Muscle of arm (tissue), 12 donors: ENCODE results near the gene TMED10. TPM values are rescaled to one million over a fixed set of nuclear protein-coding genes. Genes with fewer than 3 reads are reported as not detected.
A peak's percentile ranks its signal among the peaks of the same experiment; 100 is the strongest.
"Not testable (repeated sequence)": the region's sequence is repeated elsewhere in the genome, so short reads cannot be mapped to it uniquely, and the experiment has no call there.

Experiments
- DNase-seq: peaks from one replicate; pipeline ENCODE4 v3.0.0-alpha.2; 2013
- polyA plus RNA-seq, 12 donors: library from polyadenylated mRNA; unstranded; fragments of 120-200 nt; gene quantifications; one replicate each; pipeline ENCODE4 v1.2.1, GENCODE V29; 2013; ENCODE audit not compliant: insufficient read length in 12 of 12

TMED10 gene
- polyA plus RNA-seq, 12 donors, result 129 to 182 (median 151) TPM; not detected in 1

DNA sequence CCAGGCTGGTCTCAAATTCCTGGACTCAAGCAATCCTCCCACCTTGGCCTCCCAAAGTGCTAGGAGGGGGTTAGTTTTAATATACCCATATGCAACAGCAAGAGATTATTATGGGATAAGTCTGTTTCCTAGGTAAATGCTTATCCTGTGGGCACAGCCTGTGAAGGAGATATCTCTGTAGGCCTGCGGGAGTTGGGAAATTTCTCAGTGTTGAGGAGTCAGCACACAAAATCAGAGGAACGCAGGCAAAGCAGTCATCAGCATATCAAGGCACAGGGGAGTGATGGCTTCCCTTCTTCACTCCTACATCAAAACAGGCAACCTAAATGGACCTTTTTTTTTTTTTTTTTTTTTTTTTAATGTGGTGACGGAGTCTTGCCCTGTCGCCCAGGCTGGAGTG is 20.9 kb upstream of the TMED10 start:
- no peak for DNase-seq

DNA sequence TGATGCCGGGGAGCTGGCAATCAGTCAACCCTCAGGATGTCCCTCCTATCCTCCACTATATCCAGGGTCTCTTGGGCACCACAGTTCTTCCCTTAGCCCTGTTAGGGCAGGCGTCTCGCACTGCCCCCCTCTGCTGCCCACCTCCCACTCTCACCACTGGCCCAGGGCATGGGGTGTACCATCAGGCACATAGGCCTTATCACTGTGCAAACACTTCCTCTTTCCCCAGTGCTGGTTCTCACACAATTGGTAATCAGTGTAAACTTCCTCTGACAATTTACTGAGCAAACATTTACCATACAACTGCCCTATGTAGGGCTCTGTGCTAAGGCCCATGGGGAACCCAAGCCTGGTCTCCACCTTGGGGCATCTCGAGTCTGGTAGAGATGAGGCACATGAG is 20.1 kb upstream of the TMED10 start:
- no peak for DNase-seq

DNA sequence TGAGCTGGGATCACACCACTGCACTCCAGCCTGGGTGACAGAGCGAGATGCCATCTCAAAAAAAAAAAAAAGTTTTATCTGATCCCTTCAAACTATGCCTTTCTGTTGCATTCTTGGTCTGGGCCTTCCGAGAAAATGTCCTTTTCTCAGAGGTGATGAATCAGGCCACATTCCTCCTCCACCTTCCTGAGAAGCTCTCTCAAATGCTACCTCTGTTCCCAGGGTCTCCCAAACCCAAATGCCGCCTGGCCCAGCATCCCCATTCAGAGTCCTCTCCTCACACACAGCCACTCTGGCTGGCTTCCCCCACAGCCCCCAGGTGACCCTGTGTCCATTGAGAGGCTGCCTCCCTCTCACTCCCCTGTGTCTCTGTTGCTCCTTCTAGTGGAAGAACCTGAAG is 19.7 kb upstream of the TMED10 start:
- DNase-seq, result no peak

DNA sequence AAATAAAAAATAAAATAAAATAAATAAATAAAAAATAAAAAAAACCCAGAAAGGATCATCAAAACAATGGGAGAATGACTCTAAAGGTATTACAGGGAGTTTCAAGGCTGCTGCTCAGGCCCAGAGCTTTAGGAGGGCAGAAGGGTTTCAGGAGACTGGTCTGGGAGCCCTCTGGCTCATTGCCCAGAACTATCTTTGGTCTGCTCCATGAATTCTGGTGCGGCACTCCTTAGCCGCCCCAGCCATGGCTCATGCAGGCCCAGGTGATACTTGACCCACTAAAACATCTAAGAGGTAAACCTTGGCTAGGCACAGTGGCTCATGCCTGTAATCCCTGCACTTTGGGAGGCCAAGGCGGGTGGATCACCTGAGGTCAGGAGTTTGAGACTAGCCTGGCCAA is 14.7 kb upstream of the TMED10 start:
- no peak for DNase-seq

DNA sequence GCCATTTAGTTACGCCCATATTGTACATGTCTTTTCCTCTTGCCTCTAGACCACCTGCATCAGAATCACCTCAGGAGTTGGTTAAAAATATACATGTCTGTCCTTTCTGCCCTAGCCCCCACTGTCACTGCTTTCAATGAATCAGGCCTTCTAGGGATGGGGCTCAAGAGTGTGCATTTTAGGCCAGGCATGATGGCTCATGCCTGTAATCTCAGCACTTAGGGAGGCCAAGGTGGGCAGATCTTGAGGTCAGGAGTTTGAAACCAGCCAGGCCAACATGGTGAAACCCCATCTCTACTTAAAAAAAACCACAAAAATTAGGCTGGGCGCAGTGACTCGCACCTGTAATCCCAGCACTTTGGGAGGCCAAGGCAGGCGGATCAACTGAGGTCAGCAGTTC is 13.6 kb upstream of the TMED10 start:
- no peak for DNase-seq

DNA sequence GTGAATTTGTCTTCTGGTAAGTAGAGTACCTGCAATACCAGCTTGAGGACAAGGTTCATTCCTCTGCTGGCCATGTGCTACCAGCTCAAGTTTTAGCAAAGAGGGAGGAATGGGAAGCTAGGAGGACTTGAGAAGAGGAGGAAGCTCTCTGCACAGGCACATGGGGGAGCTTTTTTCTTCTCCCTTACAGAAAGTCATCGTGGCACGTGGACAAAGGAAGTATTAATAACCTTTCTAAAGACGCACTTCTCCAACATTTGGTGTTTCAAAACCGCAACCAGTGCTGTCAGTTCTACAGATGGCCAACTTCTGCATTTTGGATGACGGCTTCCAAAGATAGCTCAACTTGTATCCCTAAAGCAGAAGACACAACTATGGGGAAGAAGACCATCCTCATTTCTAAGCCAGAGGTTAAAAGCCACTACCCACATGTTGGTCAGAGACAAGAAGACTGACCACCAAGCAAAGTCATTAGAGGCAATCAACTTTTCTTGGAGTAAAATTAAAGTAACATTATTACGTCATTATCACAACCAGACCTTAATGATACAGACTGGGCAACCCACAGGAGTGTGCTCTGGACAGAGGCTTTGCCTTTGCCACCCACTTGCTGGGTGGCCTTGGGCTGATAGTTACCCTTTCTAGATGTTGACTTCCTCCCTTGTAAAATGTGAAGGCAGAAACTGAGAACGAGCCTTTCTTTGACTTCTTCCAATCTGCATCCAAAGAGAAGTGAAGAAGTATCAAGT is 12.3 kb upstream of the TMED10 start:
- DNase-seq, result peak; percentile 21

DNA sequence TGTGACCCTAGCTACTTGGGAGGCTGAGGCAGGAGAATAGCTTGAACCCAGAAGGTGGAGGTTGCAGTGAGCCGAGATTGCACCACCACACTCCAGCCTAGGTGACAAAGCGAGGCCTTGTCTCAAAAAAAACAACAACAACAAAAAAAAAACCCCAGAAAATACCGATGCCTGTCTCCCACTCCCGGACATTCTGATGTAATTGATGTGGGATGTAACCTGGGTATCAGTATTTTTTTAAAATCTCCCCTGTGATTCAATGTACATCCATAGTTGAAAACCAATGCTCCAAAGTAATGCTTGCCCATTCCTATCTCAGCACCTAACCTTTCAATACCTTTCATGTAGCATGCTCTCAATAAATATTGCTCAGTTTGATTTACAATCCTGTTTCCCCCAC is 11.7 kb upstream of the TMED10 start:
- no peak for DNase-seq

DNA sequence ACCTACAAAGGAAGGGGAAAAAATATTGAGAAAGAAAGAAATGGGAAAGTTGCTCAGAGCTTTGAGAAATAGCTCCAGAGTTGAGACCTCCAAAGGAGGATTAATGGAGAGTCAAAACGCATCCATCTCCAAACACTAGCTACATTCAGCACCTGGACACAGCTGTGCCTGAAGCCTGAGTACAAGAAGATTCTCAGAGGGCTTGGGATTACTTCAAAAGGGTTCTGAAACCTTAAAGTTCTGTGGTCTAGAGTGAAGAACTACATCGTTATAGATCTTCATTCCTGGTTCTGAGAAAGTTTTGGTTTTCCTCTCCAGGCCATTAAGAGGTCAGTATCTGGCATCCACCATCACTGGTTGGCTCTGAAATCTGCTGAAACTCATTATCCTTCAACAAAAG is 10.5 kb upstream of the TMED10 start:
- no peak for DNase-seq

DNA sequence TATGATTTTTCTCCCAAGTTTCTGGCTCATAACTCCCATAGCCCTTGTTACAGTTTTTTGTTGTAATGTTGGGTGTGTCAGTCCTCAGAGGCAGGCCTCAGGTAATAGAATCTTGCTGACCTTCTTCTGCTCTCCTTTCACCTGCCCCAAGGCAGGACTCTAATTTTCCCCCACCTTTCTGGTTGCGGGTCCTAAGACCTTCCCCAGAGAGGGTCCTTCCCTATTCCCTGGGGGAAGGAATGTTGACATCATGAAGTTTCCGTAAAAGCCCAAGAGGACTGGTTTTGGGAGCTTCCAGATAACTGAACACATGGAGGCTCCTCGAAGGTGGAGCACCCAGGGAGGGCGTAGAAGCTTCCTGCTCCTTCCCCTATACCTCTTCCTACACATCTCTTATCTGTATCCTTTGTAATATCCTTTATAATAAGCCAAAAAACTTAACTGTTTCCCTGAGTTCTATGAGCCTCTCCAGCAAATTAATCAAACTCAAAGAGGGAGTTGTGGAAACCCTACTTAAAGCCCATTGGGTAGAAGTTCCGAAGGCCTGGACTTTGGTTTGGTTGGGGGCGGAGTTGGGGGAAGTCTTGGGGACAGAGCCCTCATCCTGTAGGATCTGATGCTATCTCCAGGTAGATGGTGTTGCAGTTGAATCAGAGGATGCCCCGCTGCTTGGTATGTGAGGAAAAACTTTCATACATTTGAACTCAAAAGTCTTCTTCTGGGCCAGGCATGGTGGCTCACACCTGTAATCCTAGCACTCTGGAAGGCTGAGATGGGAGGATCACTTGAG is 9.0 kb upstream of the TMED10 start:
- no peak for DNase-seq

DNA sequence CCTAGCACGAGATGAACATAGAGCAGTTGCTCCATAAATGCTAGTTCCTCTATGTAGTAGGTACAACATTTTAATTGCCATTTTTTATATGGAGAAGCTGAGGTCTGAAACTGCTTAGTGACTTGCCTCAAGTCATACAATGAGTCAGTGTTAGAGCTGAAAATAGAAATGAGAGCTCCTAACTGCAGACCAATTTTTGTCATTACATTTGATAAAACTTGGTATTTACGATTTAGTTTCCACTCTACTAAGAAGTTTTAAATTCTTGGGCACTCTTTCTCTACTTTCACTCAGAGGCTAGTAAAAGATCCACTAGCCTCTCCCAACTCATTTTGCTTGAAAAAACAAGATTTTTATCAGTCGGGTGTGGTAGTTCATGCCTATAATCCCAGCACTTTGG is 8.1 kb upstream of the TMED10 start:
- no peak for DNase-seq

DNA sequence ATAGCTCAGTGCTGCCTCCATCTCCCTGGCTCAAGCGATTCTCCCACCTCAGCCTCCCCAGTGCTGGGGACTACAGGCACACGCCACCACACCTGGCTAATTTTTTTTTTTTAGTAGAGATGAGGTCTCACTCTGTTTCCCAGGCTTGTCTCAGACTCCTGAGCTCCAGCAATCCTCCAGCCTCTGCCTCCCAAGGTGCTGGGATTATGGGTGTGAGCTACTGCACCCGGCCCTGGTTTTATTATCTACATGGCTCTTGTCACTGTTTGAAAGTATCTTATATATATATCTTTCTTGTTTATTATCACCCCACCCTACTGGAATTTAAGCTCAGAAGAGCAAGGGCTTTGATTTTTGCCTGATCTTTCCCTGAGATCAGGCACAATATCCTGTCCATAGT is 7.6 kb upstream of the TMED10 start:
- no peak for DNase-seq

DNA sequence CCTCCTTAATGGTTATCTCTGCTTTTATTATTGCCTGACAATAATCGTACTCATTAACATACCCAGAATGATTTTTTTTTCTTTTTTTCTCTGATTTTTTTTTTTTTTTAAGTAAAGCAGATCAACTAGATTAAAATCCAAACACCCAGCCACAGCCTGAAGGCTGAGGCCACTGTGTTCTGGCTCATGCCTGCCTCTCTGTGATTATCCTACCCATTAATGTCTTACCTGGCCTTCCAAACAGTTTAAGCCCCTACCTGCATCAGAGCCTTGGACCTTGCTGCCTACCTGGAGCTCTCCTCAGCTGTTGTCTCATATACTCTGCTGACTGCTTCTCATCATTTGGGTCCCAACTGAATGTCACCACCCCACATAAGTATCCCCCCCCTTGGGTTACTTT is 6.8 kb upstream of the TMED10 start:
- DNase-seq, result no peak

DNA sequence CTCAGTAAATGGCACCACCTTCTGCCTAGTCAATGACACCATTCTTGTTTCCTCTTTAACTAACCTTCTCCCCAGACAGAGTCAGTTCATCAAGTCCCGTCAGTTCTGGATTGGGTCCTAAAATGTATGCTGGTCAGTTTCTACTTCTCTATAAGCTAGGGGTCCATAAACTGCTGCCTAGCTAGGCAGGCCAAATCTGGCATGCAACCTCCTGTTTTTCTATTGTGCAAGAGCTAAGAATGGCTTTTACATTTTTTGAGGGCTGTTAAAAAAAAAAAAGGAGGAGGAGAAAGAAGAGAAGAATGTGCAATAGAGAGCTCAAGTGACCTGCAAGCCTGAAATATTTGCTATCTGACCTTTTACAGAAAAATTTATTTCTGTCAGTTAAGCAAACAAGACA is 6.4 kb upstream of the TMED10 start:
- no peak for DNase-seq

DNA sequence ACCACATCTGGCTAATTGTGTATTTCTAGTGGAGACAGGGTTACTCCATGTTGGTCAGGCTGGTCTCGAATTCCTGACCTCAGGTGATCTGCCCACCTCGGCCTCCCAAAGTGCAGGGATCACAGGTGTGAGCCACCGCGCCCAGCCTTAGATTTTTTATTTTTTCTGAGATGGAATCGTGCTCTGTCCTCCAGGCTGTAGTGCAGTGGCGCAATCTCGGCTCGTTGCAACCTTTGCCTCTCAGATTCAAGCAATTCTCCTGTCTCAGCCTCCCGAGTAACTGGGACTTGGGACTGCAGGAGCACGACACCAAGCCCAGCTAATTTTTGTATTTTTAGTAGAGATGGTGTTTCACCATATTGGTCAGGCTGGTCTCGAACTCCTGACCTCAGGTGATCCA is 5.8 kb upstream of the TMED10 start:
- not testable (repeated sequence) for DNase-seq

DNA sequence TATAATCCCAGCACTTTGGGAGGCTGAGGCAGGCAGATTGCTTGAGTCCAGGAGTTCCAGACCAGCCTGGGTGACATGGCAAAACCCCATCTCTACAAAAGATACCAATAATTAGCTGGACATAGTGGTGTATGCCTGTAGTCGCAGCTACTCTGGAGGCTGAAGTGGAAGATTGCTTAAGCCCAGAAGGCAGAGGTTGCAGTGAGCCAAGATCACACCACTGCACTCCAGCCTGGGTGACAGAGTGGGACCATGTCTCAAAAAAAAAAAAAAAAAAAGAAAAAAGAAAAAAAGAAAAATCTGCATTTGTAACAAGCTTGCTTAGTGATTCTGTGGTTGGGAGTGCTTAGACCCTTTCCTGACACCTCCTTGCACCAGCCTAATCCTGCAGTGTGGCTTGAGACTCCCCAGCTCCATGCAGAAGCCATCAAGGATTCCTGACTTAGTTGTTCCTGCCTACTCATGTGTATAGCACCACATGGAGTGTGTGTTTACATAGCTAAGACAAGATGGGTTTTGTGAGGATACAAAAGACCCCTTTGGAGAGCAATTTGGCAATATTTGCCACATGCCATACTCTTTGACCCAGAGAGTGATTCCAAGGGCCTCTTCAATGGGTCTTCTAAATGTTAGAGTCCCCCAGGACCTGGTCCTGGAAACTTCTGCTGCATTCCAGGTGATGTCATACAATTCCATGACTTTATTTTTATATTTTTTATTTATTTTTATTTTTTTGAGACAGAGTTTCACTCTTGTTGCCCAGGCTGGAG is 5.1 kb upstream of the TMED10 start:
- DNase-seq, result no peak

DNA sequence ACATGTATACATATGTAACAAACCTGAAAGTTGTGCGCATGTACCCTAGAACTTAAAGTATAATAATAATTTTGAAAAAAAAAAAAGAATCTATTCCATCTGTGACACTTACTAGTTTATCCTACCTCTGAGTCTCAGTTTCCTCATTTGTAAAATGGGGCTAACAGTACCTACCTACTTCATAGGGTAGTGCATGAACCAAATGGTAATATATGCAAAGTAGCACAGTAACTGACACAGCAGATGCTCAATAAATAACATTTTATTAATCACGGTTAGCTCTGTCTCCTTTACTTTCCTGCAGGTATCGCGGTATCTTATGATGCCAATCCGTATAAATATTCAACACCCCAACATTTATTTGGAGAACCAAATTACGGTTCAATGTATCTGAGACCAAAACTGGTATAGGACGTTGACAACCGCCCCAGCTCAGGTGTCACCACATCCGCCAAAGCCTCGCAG is 703 bp downstream of the TMED10 start:
- DNase-seq, result no peak

DNA sequence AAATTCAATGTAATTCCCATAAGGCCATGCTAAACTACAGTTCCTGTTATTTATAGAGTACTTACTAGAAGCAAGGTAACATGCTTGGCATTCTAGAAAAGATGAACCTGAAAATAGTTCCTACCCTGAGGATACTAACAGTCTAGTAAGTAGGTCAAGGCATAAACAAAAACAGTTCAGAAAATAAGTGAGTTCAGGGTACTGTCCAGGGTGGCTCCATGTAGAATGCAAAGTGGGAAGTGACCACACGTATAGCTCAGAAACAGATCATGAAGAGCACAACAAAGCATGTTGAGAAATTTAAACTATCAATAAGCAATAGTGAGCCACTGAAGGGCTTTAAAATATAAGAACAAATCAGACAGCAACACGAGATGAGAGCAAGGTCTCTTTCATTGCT is 2.3 kb downstream of the TMED10 start:
- DNase-seq, result no peak

DNA sequence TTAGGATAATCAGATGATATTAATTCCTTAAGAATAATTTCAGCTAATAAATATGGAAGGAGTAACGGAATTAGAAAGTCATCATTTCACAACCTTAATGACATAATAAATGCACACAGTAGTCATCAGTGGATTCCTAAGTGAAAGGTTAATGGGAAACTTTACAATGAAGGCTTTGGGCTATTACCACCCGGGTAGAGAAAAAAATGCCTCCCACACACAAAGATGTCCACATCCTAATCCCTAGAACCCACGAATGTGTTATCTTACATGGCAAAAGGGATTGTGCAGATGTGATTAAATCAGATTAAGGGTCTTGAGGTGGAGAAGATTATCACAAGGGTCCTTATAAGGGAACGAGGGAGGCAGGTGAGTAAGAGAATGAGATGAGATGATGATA is 5.6 kb downstream of the TMED10 start:
- no peak for DNase-seq

DNA sequence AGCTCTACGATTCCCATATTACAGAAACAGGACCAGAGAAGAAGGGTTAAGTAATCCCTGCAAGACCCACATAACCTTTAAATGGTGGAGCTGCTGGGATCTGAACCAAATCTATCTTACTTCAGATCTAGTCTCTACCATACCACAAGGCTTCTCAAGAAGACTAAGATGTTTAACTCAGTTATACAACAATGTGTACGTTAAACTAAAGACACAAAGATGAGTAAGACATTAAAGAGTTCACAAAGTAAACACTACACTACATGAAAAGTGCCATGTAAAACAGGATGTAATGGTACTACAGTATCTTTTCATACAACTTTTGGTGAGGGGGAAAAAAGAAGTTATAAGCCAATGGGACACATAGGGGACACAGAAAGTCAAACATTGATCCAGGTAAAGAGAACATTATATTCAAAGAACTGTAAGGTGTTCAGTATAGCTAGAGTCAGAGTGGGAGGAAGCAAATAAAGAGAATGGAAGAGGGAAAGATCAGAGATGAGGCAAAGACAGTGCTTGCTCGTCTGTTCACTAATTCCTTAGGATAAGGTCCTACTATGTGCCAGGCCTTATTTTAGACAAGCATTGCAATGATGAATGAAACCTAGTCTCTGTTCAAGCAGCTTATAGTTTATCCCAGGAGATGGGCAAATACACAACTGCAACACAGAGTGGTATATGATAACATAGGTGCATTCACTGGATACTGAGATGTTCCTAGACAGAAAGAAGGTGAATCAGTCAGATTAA is 7.7 kb downstream of the TMED10 start:
- no peak for DNase-seq

DNA sequence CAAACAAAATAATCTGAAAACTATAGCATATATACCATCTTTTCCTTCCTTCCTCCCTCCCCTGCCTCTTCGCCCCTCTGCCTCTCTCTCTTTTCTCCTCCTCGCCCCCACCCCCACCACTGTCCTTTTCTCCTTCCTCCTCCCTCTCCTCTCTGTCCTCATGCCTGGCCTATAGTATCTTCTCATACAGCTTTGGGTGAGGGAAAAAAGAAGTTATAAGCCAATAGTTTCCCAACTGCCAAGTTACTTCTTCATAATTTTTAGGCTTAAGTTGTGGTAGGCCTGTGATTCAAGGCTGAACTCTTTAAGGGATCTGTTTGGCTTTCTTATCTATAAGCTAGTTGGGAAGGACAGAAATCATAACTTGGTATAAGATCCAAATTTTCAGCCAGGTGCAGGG is 9.1 kb downstream of the TMED10 start:
- DNase-seq, result no peak

DNA sequence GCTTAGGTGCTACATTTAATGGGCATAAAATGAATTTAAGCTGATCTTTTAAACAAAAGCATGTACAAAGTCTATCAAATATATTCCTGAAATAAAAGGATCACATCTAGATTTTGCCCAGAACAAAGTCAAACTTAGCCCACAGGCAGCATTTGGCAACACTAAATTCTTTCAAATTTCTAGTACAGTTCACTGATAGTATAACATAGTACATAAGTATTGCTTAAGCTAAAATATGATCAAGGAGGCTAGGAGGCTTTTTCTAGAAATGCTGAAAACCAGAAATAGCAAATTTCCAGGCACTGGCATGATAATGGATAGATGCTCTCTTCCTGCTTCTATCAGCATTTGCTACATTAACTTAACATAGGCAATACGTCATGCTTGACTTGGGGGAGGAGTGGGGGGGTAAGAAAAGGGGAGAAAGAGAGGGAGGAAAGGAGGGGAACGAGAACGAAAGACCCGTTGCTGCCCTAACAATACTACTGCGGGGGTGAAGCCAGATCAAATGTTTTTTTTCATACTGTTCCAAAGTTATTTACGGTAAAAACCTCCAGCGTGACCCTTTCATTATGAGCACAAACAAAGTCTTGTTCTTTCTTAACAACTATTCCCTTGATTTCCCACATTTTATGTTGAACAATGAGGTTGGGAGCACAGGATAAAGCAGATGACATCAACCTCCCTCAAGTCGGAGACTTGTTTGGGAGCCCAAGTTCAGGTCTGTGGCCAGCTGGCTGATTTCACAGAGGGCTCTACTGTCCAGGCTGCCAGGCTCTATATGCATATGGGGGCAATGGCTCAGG is 10.6 kb downstream of the TMED10 start:
- no peak for DNase-seq
